IMR-90 (cell line): ENCODE measurements around the gene SLC29A1. TPM values are rescaled to one million over a fixed set of nuclear protein-coding genes. Genes with fewer than 3 reads are reported as not detected.
A peak's percentile ranks its signal among the peaks of the same experiment; 100 is the strongest.

Experiments
- ATAC-seq: fragments of 200-7000 bp; cut with Tn5 transposase; 2 replicates; pipeline ENCODE4 v1.9.1; 2020; ENCODE audit warnings: low read depth, mild to moderate bottlenecking, moderate library complexity
- BruUV-seq: library from RNA; stranded (reverse); fragments of 400-500 nt; replicated peaks from 2 replicates; lab custom pipeline; 2021; lab: Mats Ljungman, UMichigan
- CTCF ChIA-PET: fragments of 300-600 bp; formaldehyde crosslinking; extraction: SDS; loops from one replicate; lab custom pipeline; 2021; ENCODE audit warnings: antibody characterized with exemption; lab: Yijun Ruan, JAX
- POLR2A ChIA-PET: fragments of 300-600 bp; sonication (Branson Sonifier 250); formaldehyde crosslinking; loops from one replicate; lab custom pipeline; 2022; ENCODE audit warnings: antibody characterized with exemption; ENCODE audit not compliant: unreplicated experiment; lab: Charles Lee
- DNase-seq: peaks from one replicate; pipeline ENCODE4 v3.0.0; 2013
- H2AFZ ChIP-seq: replicated peaks from 2 replicates; pipeline ENCODE3; 2013; ENCODE audit warnings: low read length, mild to moderate bottlenecking; ENCODE audit not compliant: poor library complexity
- H2AK5ac ChIP-seq: 2 replicates; pipeline ENCODE4 v1.6.1; 2013; ENCODE audit warnings: low read depth, low read length, inconsistent platforms
- H2AK9ac ChIP-seq: replicated peaks from 2 replicates; pipeline ENCODE3; 2013; ENCODE audit warnings: mild to moderate bottlenecking, low read depth, low read length, moderate library complexity; ENCODE audit not compliant: poor library complexity
- H2BK120ac ChIP-seq: 2 replicates; pipeline ENCODE4 v1.6.1; 2013; ENCODE audit warnings: low read depth, low read length, inconsistent platforms
- H2BK15ac ChIP-seq: 3 replicates; pipeline ENCODE4 v1.6.1; 2013; ENCODE audit warnings: low read depth, low read length, inconsistent platforms
- H2BK20ac ChIP-seq: 2 replicates; pipeline ENCODE4 v1.6.1; 2013; ENCODE audit warnings: low read depth, mild to moderate bottlenecking, inconsistent platforms, low read length, moderate library complexity
- H2BK5ac ChIP-seq: 2 replicates; pipeline ENCODE4 v1.6.1; 2013; ENCODE audit warnings: mild to moderate bottlenecking, low read depth, low read length, inconsistent platforms; ENCODE audit not compliant: poor library complexity, severe bottlenecking
- H3K14ac ChIP-seq: replicated peaks from 2 replicates; pipeline ENCODE4 v1.6.1; 2013; ENCODE audit warnings: low read depth, low read length, inconsistent platforms
- H3K18ac ChIP-seq: 2 replicates; pipeline ENCODE4 v1.6.1; 2013; ENCODE audit warnings: low read depth, low read length, control low read depth
- H3K23ac ChIP-seq: 2 replicates; pipeline ENCODE4 v1.6.1; 2013; ENCODE audit warnings: low read depth, low read length, inconsistent platforms
- H3K27ac ChIP-seq: 2 replicates; pipeline ENCODE4 v1.5.1; 2013; ENCODE audit warnings: mild to moderate bottlenecking, control low read depth, low read length; ENCODE audit not compliant: insufficient read depth
- H3K27me3 ChIP-seq: 2 replicates; pipeline ENCODE4 v1.6.1; 2013; ENCODE audit warnings: low read length; ENCODE audit not compliant: control insufficient read depth, insufficient read depth
- H3K36me3 ChIP-seq: 2 replicates; pipeline ENCODE4 v1.6.1; 2013; ENCODE audit warnings: low read length, mixed read lengths; ENCODE audit not compliant: control insufficient read depth, insufficient read depth
- H3K4ac ChIP-seq: 2 replicates; pipeline ENCODE4 v1.6.1; 2013; ENCODE audit warnings: low read depth, low read length, inconsistent platforms
- H3K4me1 ChIP-seq: 2 replicates; pipeline ENCODE4 v1.6.1; 2013; ENCODE audit warnings: low read length, mixed read lengths; ENCODE audit not compliant: control insufficient read depth, insufficient read depth
- H3K4me2 ChIP-seq: 2 replicates; pipeline ENCODE4 v1.6.1; 2013; ENCODE audit warnings: low read depth, mild to moderate bottlenecking, control low read depth, low read length, moderate library complexity
- H3K4me3 ChIP-seq: 2 replicates; pipeline ENCODE4 v1.5.1; 2013; ENCODE audit warnings: low read depth, mild to moderate bottlenecking, control low read depth, low read length, moderate library complexity; ENCODE audit not compliant: insufficient read depth
- H3K56ac ChIP-seq: 2 replicates; pipeline ENCODE4 v1.6.1; 2013; ENCODE audit warnings: low read length, inconsistent platforms; ENCODE audit not compliant: insufficient read depth; ENCODE audit errors: extremely low read depth
- H3K79me1 ChIP-seq, 2 experiments: 2 replicates each; pipeline ENCODE4 v1.6.1; 2013; ENCODE audit warnings: low read length in 2 of 2, inconsistent platforms in 1 of 2, low read depth in 1 of 2
- H3K9ac ChIP-seq: 2 replicates; pipeline ENCODE4 v1.6.1; 2013; ENCODE audit warnings: low read depth, low read length, control low read depth
- H3K9me1 ChIP-seq: 2 replicates; pipeline ENCODE4 v1.6.1; 2013; ENCODE audit warnings: low read length, inconsistent platforms; ENCODE audit not compliant: insufficient read depth
- H3K9me3 ChIP-seq: 2 replicates; pipeline ENCODE4 v1.6.1; 2013; ENCODE audit warnings: low read length; ENCODE audit not compliant: control insufficient read depth, insufficient read depth
- H4K20me1 ChIP-seq: 2 replicates; pipeline ENCODE4 v1.6.1; 2013; ENCODE audit warnings: low read length, inconsistent platforms; ENCODE audit not compliant: insufficient read depth
- H4K5ac ChIP-seq: 2 replicates; pipeline ENCODE4 v1.6.1; 2013; ENCODE audit warnings: mild to moderate bottlenecking, low read depth, low read length, control low read depth
- H4K8ac ChIP-seq, 2 experiments: 2 replicates each; pipeline ENCODE4 v1.6.1; 2013; ENCODE audit warnings: low read depth in 2 of 2, low read length in 2 of 2, control low read depth in 1 of 2, inconsistent platforms in 1 of 2
- H4K91ac ChIP-seq: 2 replicates; pipeline ENCODE4 v1.6.1; 2013; ENCODE audit warnings: low read depth, low read length, inconsistent platforms; ENCODE audit not compliant: insufficient read depth
- BHLHE40 ChIP-seq: fragments of 150-350 bp; IDR thresholded peaks from 2 replicates; pipeline ENCODE4 v1.6.1; 2016; ENCODE audit warnings: mild to moderate bottlenecking, low read depth, low read length
- CEBPB ChIP-seq: IDR thresholded peaks from 2 replicates; pipeline ENCODE4 v1.6.1; 2012; ENCODE audit warnings: low read depth, low read length, improper control_type of control experiment
- CHD1 ChIP-seq: IDR thresholded peaks from 2 replicates; pipeline ENCODE4 v1.6.1; 2012; ENCODE audit warnings: low read depth, low read length, improper control_type of control experiment
- FOS ChIP-seq: fragments of 150-350 bp; IDR thresholded peaks from 2 replicates; pipeline ENCODE4 v1.6.1; 2016; ENCODE audit warnings: low read depth, low read length
- MAFK ChIP-seq: IDR thresholded peaks from 2 replicates; pipeline ENCODE4 v1.6.1; 2012; ENCODE audit warnings: low read depth, low read length, improper control_type of control experiment
- MAZ ChIP-seq: IDR thresholded peaks from 2 replicates; pipeline ENCODE4 v1.6.1; 2012; ENCODE audit warnings: low read depth, mild to moderate bottlenecking, low read length, improper control_type of control experiment, moderate library complexity, borderline replicate concordance
- POLR2A ChIP-seq: IDR thresholded peaks from 2 replicates; pipeline ENCODE4 v1.6.1; 2012; ENCODE audit warnings: mild to moderate bottlenecking, low read depth, low read length
- RAD21 ChIP-seq: IDR thresholded peaks from 2 replicates; pipeline ENCODE4 v1.6.1; 2012; ENCODE audit warnings: low read length, improper control_type of control experiment
- RCOR1 ChIP-seq: IDR thresholded peaks from 2 replicates; pipeline ENCODE4 v1.6.1; 2012; ENCODE audit warnings: mild to moderate bottlenecking, low read length, improper control_type of control experiment; ENCODE audit not compliant: insufficient replicate concordance
- SMC3 ChIP-seq: fragments of 150-350 bp; IDR thresholded peaks from 2 replicates; pipeline ENCODE4 v1.6.1; 2016; ENCODE audit warnings: low read depth, mild to moderate bottlenecking, antibody characterized with exemption, low read length, moderate library complexity
- WGBS, 2 experiments: methylation state at CpG; one replicate each; pipeline versions ENCODE4 v1.1.5 to v1.1.7; 2013; ENCODE audit warnings: missing lambda C conversion rate in 2 of 2; ENCODE audit not compliant: insufficient read length in 1 of 2; ENCODE audit errors: extremely low coverage in 2 of 2; 5-methylcytosine and 5-hydroxymethylcytosine counted together
- dilution Hi-C: fragments of 300-500 bp; cut with HindIII; formaldehyde crosslinking; loops from one replicate; pipeline ENCODE4 v1.14.3; 2018; ENCODE audit warnings: low sequenced_read_pairs; ENCODE audit not compliant: unreplicated experiment
- in situ Hi-C: fragments of 300-500 bp; cut with MboI; formaldehyde crosslinking; loops from 3 replicates; pipeline ENCODE4 v1.14.3; 2019; ENCODE audit warnings: low sequenced_read_pairs, inconsistent platforms, mixed read lengths
- intact Hi-C: fragments of 100-400 bp; cut with micrococcal nuclease; formaldehyde crosslinking; loops from 2 replicates; pipeline ENCODE4 v1.10.0; 2022
- polyA plus RNA-seq, 3 experiments: library from polyadenylated mRNA; depleted of rRNA; stranded (reverse); fragments of >200 nt; gene quantifications; 2 replicates each; pipeline ENCODE4 v1.2.3, GENCODE V29; 2012; ENCODE audit warnings: low replicate concordance in 1 of 3
- total RNA-seq: library from RNA; depleted of rRNA; stranded (reverse); fragments of >200 nt; gene quantifications from 2 replicates; pipeline ENCODE4 v1.2.3, GENCODE V29; 2012
- TF ChIP-seq, protein P1 (sequence below): conservative IDR thresholded peaks from 2 replicates; pipeline ENCODE4 v1.5.1; 2012; ENCODE audit warnings: mild to moderate bottlenecking, low read depth, low read length, improper control_type of control experiment
- TF ChIP-seq, protein P2 (sequence below): fragments of 150-350 bp; IDR thresholded peaks from 2 replicates; pipeline ENCODE4 v1.6.1; 2016; ENCODE audit warnings: low read depth, mild to moderate bottlenecking, low read length, moderate library complexity, borderline replicate concordance
- TF ChIP-seq, protein P3 (sequence below): fragments of 150-350 bp; IDR thresholded peaks from 2 replicates; pipeline ENCODE4 v1.6.1; 2017; ENCODE audit warnings: mild to moderate bottlenecking, antibody characterized with exemption, low read length, low read depth

SLC29A1 gene
- total and polyA plus RNA-seq, 2 of the 4 experiments (the other 2 are of a cell fraction): 4.1 to 22.1 TPM

DNA sequence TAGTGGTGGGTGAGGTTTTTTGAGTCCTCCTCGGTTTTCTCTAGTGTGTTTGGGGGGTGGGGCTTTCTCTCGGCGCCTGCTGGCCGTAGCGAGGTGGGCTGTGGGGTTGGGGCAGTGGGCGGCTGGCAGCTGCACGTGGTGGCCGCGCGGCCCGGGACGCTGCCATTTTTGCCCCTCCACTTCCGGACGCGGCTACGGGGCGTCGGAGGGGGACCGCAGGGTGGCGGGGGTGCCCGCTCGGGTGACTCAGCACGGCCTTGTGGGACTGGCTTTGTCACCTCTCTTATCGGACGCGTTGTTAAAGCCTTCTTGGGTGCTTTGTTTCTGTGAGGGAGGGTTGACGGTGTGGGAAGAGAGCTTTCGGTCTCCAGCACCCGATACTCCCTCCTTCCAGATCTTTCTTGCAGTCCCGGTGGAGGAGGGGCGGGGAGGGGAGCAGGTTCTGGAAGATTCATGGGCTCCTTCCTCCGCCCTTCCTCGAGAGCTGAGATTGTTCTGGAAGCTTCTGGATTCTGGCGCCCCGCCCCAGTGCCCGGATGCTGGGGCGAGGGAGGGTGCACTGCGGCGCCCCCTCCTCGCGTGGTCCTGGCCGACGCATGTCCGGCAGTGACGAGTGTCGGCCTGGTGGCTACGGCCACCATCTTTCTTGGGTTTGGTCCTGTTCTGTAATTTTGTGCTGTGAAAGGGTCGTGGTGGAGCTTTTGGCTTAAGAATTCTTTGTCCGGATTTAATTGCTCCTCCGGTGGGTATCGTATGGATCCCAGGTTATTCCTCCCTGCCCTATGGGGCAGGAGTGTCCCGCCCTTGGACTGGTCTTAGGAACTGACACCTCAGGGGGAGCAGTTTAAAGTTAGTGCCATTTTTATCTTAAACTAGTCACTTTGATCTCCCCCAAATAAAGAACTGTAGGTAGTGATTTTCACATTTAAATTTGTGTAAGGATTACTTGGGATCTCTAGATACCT lies 24.2 kb downstream of the SLC29A1 start:
- peak overlapping the region; percentile 93 for H4K91ac ChIP-seq
- in situ Hi-C loops: no loop called here
- H3K18ac ChIP-seq: peak overlapping the region; percentile 78
- dilution Hi-C loops: no loop called here
- H2AK9ac ChIP-seq: peak overlapping the region; percentile 100
- H3K36me3 ChIP-seq: peaks cover 32% of the 10 kb centered on the region
- POLR2A ChIA-PET: interaction anchor here (0.6 to 3.0 kb wide), 5 partner anchors 9 to 74 kb away, joined by 3 to 27 read pairs (median 10); partner anchors contain the start of gene SLC35B2
- H2BK20ac ChIP-seq: no peak overlapping the region
- H2BK120ac ChIP-seq: peak overlapping the region; percentile 63
- peak overlapping the region; percentile 100 for H3K4ac ChIP-seq
- H3K14ac ChIP-seq: peak overlapping the region; percentile 100
- H3K27me3 ChIP-seq: no peaks in the 10 kb centered on the region
- DNase-seq (peak; percentile 38), ATAC-seq (peak; percentile 41)
- no peaks in the 10 kb centered on the region for H3K9me3 ChIP-seq
- peaks cover 5% of the 10 kb centered on the region for H3K4me1 ChIP-seq
- peak overlapping the region; percentile 99 for H3K56ac ChIP-seq
- CTCF ChIA-PET: interaction anchor here (1.0 to 1.4 kb wide), 2 partner anchors 9 to 10 kb away, joined by 3 to 4 read pairs; no protein-coding TSS in a partner anchor
- TSS peak; percentile 22 for BruUV-seq
- WGBS, 2 experiments: 0% methylated on average over 3 of the region's 52 CpGs; no CpG with 5 or more reads in 1 of the 2 experiments
- no peak overlapping the region for H2BK15ac ChIP-seq
- peak overlapping the region; percentile 52 for H3K4me2 ChIP-seq
- peak overlapping the region; percentile 83 for H3K27ac ChIP-seq
- H2AK5ac ChIP-seq: peak overlapping the region; percentile 94
- H4K5ac ChIP-seq: peak overlapping the region; percentile 87
- H2BK5ac ChIP-seq: peak overlapping the region; percentile 93
- peaks cover 14 to 55% of the 10 kb centered on the region in 2 experiments for H3K79me1 ChIP-seq
- H3K9ac ChIP-seq: peak overlapping the region; percentile 85
- H3K9me1 ChIP-seq: peaks cover 18% of the 10 kb centered on the region
- intact Hi-C loops: no loop called here
- H2AFZ ChIP-seq: peak overlapping the region; percentile 100
- peak overlapping the region; percentile 85 for H3K4me3 ChIP-seq
- peaks cover 57% of the 10 kb centered on the region for H4K20me1 ChIP-seq
- peak overlapping the region; percentile 97 for H3K23ac ChIP-seq
- peak overlapping the region; percentile 60 to 93 for H4K8ac ChIP-seq
- TF ChIP-seq RAD21 (no peak), SMC3 (no peak), MAFK (no peak), RCOR1 (no peak), CHD1 (peak; percentile 82; the same call in 1 of the 2 replicates), FOS (0 out of 2 replicates have a peak, but pooled peaks have one; percentile 20), MAZ (peak; percentile 13), CEBPB (no peak), BHLHE40 (peak; percentile 50), POLR2A (no peak)
- TF ChIP-seq, protein P1, sequence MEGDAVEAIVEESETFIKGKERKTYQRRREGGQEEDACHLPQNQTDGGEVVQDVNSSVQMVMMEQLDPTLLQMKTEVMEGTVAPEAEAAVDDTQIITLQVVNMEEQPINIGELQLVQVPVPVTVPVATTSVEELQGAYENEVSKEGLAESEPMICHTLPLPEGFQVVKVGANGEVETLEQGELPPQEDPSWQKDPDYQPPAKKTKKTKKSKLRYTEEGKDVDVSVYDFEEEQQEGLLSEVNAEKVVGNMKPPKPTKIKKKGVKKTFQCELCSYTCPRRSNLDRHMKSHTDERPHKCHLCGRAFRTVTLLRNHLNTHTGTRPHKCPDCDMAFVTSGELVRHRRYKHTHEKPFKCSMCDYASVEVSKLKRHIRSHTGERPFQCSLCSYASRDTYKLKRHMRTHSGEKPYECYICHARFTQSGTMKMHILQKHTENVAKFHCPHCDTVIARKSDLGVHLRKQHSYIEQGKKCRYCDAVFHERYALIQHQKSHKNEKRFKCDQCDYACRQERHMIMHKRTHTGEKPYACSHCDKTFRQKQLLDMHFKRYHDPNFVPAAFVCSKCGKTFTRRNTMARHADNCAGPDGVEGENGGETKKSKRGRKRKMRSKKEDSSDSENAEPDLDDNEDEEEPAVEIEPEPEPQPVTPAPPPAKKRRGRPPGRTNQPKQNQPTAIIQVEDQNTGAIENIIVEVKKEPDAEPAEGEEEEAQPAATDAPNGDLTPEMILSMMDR: no peak
- TF ChIP-seq, protein P2, sequence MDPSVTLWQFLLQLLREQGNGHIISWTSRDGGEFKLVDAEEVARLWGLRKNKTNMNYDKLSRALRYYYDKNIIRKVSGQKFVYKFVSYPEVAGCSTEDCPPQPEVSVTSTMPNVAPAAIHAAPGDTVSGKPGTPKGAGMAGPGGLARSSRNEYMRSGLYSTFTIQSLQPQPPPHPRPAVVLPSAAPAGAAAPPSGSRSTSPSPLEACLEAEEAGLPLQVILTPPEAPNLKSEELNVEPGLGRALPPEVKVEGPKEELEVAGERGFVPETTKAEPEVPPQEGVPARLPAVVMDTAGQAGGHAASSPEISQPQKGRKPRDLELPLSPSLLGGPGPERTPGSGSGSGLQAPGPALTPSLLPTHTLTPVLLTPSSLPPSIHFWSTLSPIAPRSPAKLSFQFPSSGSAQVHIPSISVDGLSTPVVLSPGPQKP: no peak
- TF ChIP-seq, protein P3, sequence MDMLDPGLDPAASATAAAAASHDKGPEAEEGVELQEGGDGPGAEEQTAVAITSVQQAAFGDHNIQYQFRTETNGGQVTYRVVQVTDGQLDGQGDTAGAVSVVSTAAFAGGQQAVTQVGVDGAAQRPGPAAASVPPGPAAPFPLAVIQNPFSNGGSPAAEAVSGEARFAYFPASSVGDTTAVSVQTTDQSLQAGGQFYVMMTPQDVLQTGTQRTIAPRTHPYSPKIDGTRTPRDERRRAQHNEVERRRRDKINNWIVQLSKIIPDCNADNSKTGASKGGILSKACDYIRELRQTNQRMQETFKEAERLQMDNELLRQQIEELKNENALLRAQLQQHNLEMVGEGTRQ: peak; percentile 48; the same call in 1 of the 2 replicates
